ENCODE measurements around the gene NHS.

The NHS gene

GRCh38 chrX:17553961-17554482, 179.0 kb downstream of the NHS start:
- no peak for TF ChIP-seq CTCF (IDR thresholded peaks at IDR 0.05; ENCODE audit: low read depth, low read length)
- H3K4me1 ChIP-seq = no peaks in the 10 kb centered on the region
- H3K27me3 ChIP-seq = no peaks in the 10 kb centered on the region

GRCh38 chrX:17554914-17555313, 179.9 kb downstream of the NHS start:
- Histone ChIP-seq H3K27me3 (no peaks in the 10 kb centered on the region), H3K9me3 (no peaks in the 10 kb centered on the region), H3K4me1 (no peaks in the 10 kb centered on the region), H3K36me3 (no peaks in the 10 kb centered on the region), H3K4me3 (ENCODE audit: low read depth, low read length) (no peak overlapping the region)
- no peak for TF ChIP-seq CTCF (IDR thresholded peaks at IDR 0.05; ENCODE audit: low read depth, low read length)
- no peak for DNase-seq

More at GRCh38 chrX:17553961-17554482, 179.0 kb downstream of the NHS start:
- DNase-seq = no peak
- no peaks in the 10 kb centered on the region for H3K9me3 ChIP-seq
- H3K4me3 ChIP-seq (ENCODE audit: low read depth, low read length) = no peak overlapping the region
- no peaks in the 10 kb centered on the region for H3K36me3 ChIP-seq

GRCh38 chrX:17555846-17556245, 180.8 kb downstream of the NHS start:
- Histone ChIP-seq H3K4me3 (ENCODE audit: low read depth, low read length) (no peak overlapping the region), H3K9me3 (no peaks in the 10 kb centered on the region), H3K27me3 (no peaks in the 10 kb centered on the region), H3K4me1 (no peaks in the 10 kb centered on the region), H3K36me3 (no peaks in the 10 kb centered on the region)
- TF ChIP-seq CTCF (IDR thresholded peaks at IDR 0.05; ENCODE audit: low read depth, low read length) = no peak
- no peak for DNase-seq

- H3K27me3 ChIP-seq = no peaks in the 10 kb centered on the region
- no peak for DNase-seq
Observed at GRCh38 chrX:17559728-17560379, 184.9 kb downstream of the NHS start.

GRCh38 chrX:17560385-17560784, 185.4 kb downstream of the NHS start:
- no peak overlapping the region for H3K4me3 ChIP-seq (ENCODE audit: low read depth, low read length)
- H3K4me1 ChIP-seq = no peaks in the 10 kb centered on the region
- no peaks in the 10 kb centered on the region for H3K36me3 ChIP-seq
- no peaks in the 10 kb centered on the region for H3K27me3 ChIP-seq
- H3K9me3 ChIP-seq = no peaks in the 10 kb centered on the region
- TF ChIP-seq CTCF (IDR thresholded peaks at IDR 0.05; ENCODE audit: low read depth, low read length) = no peak
- DNase-seq = no peak

More at GRCh38 chrX:17559728-17560379, 184.9 kb downstream of the NHS start:
- no peaks in the 10 kb centered on the region for H3K9me3 ChIP-seq
- H3K4me1 ChIP-seq = no peaks in the 10 kb centered on the region
- no peaks in the 10 kb centered on the region for H3K36me3 ChIP-seq
- no peak overlapping the region for H3K4me3 ChIP-seq (ENCODE audit: low read depth, low read length)
- no peak for TF ChIP-seq CTCF (IDR thresholded peaks at IDR 0.05; ENCODE audit: low read depth, low read length)

GRCh38 chrX:17563076-17563475, 188.1 kb downstream of the NHS start:
- Histone ChIP-seq H3K27me3 (no peaks in the 10 kb centered on the region), H3K4me3 (ENCODE audit: low read depth, low read length) (no peak overlapping the region), H3K36me3 (no peaks in the 10 kb centered on the region), H3K4me1 (no peaks in the 10 kb centered on the region), H3K9me3 (no peaks in the 10 kb centered on the region)
- DNase-seq = no peak
- TF ChIP-seq CTCF (IDR thresholded peaks at IDR 0.05; ENCODE audit: low read depth, low read length) = no peak

All from BE2C (cell line).